GM23338 (cell line): ENCODE results near the gene ERAP2. TPM values are rescaled to one million over a fixed set of nuclear protein-coding genes. Genes with fewer than 3 reads are reported as not detected.

Experiments
- ATAC-seq: fragments of 200-7000 bp; cut with Tn5 transposase; 3 replicates; pipeline ENCODE4 v1.9.1; 2020
- DNase-seq: peaks from one replicate; pipeline ENCODE4 v3.0.0-alpha.2; 2015; ENCODE audit warnings: low spot score
- H2AFZ ChIP-seq: fragments of 200-600 bp; sonication (generic); 2 replicates; pipeline ENCODE4 v1.8.0; 2016; ENCODE audit warnings: antibody characterized with exemption, mild to moderate bottlenecking, moderate library complexity
- H3F3A ChIP-seq: fragments of 200-600 bp; sonication (generic); replicated peaks from 2 replicates; pipeline ENCODE4 v1.8.0; 2017; ENCODE audit warnings: antibody characterized with exemption, mixed run types, low read depth
- H3K27ac ChIP-seq: fragments of 200-600 bp; sonication (generic); 2 replicates; pipeline ENCODE4 v1.6.1; 2016; ENCODE audit warnings: low read depth
- H3K27me3 ChIP-seq: fragments of 200-600 bp; sonication (generic); 2 replicates; pipeline ENCODE4 v1.8.0; 2016; ENCODE audit warnings: mild to moderate bottlenecking, mixed run types, moderate library complexity; ENCODE audit not compliant: insufficient read depth
- H3K36me3 ChIP-seq: fragments of 200-600 bp; sonication (generic); 2 replicates; pipeline ENCODE4 v1.8.0; 2016; ENCODE audit warnings: mild to moderate bottlenecking; ENCODE audit not compliant: insufficient read depth
- H3K4me1 ChIP-seq: fragments of 200-600 bp; sonication (generic); 2 replicates; pipeline ENCODE4 v1.8.0; 2016; ENCODE audit warnings: mild to moderate bottlenecking, moderate library complexity; ENCODE audit not compliant: insufficient read depth
- H3K4me2 ChIP-seq: fragments of 200-600 bp; sonication (generic); 2 replicates; pipeline ENCODE4 v1.7.1; 2017; ENCODE audit warnings: mixed run types
- H3K4me3 ChIP-seq: fragments of 200-600 bp; sonication (generic); 2 replicates; pipeline ENCODE4 v1.6.1; 2016; ENCODE audit warnings: mixed run types
- H3K79me2 ChIP-seq: fragments of 200-600 bp; sonication (generic); replicated peaks from 2 replicates; pipeline ENCODE4 v1.8.0; 2017; ENCODE audit warnings: mild to moderate bottlenecking; ENCODE audit not compliant: insufficient read depth
- H3K9me2 ChIP-seq: fragments of 200-600 bp; sonication (generic); 2 replicates; pipeline ENCODE4 v1.8.0; 2017; ENCODE audit not compliant: insufficient read depth
- H4K20me1 ChIP-seq: fragments of 200-600 bp; sonication (generic); replicated peaks from 2 replicates; pipeline ENCODE4 v1.8.0; 2017; ENCODE audit warnings: mild to moderate bottlenecking; ENCODE audit not compliant: insufficient read depth
- H3K27ac Mint-ChIP-seq: 2 replicates; pipeline ENCODE4 v1.8.0; 2020; ENCODE audit warnings: inconsistent platforms, mild to moderate bottlenecking, moderate library complexity, mixed read lengths
- H3K27me3 Mint-ChIP-seq: 3 replicates; pipeline ENCODE4 v1.8.0; 2022; ENCODE audit warnings: low read depth, mild to moderate bottlenecking, moderate library complexity, mixed read lengths, inconsistent platforms; ENCODE audit not compliant: insufficient read depth, poor library complexity
- H3K36me3 Mint-ChIP-seq: 3 replicates; pipeline ENCODE4 v1.8.0; 2021; ENCODE audit warnings: low read depth, mild to moderate bottlenecking, inconsistent platforms, moderate library complexity, mixed read lengths
- H3K4me1 Mint-ChIP-seq: 3 replicates; pipeline ENCODE4 v1.8.0; 2020; ENCODE audit warnings: mild to moderate bottlenecking, inconsistent platforms, mixed read lengths
- H3K4me3 Mint-ChIP-seq: 3 replicates; pipeline ENCODE4 v1.8.0; 2021; ENCODE audit warnings: moderate library complexity, mild to moderate bottlenecking, inconsistent platforms, mixed read lengths
- H3K9me3 Mint-ChIP-seq: 3 replicates; pipeline ENCODE4 v1.8.0; 2020; ENCODE audit warnings: moderate library complexity, mild to moderate bottlenecking, inconsistent platforms, mixed read lengths
- CREB1 ChIP-seq: fragments of 250-450 bp; sonication (Bioruptor Pico); IDR thresholded peaks from 2 replicates; pipeline ENCODE4 v1.5.0; 2020; ENCODE audit warnings: low read depth, mild to moderate bottlenecking, moderate library complexity
- CTCF ChIP-seq, 2 experiments: fragments of 200-600 bp in 1 of 2; sonication (generic) in 1 of 2; conservative IDR thresholded peaks; 2 replicates each; pipeline versions ENCODE4 v1.5.1 to v1.6.1; 2016 to 2017; ENCODE audit warnings: antibody characterized with exemption in 2 of 2, low read depth in 2 of 2, mild to moderate bottlenecking in 2 of 2, moderate library complexity in 1 of 2
- ETS1 ChIP-seq: IDR thresholded peaks from 2 replicates; pipeline ENCODE4 v1.6.1; 2016; ENCODE audit warnings: antibody characterized with exemption
- EZH2 ChIP-seq: fragments of 200-600 bp; sonication (generic); IDR thresholded peaks from one replicate; pipeline ENCODE4 v1.8.0; 2017; ENCODE audit warnings: antibody characterized with exemption, mild to moderate bottlenecking, low read depth; ENCODE audit not compliant: unreplicated experiment
- EZH2phosphoT487 ChIP-seq: fragments of 200-600 bp; sonication (generic); IDR thresholded peaks from one replicate; pipeline ENCODE4 v1.8.1; 2018; ENCODE audit warnings: antibody characterized with exemption; ENCODE audit not compliant: unreplicated experiment
- POLR2AphosphoS5 ChIP-seq: IDR thresholded peaks from 2 replicates; pipeline ENCODE4 v1.6.1; 2016; ENCODE audit warnings: antibody characterized with exemption, low read depth
- STAT1 ChIP-seq: IDR thresholded peaks from one replicate; pipeline ENCODE4 v1.6.1; 2016; ENCODE audit warnings: antibody characterized with exemption; ENCODE audit not compliant: unreplicated experiment
- ZNF114 ChIP-seq: fragments of 250-450 bp; sonication (Bioruptor Pico); IDR thresholded peaks from 2 replicates; pipeline ENCODE4 v1.5.0; 2020; ENCODE audit warnings: mild to moderate bottlenecking, moderate library complexity
- ZNF462 ChIP-seq: fragments of 250-450 bp; sonication (Bioruptor Pico); IDR thresholded peaks from 2 replicates; pipeline ENCODE4 v1.5.0; 2020; ENCODE audit warnings: mild to moderate bottlenecking, moderate library complexity
- polyA plus RNA-seq: library from polyadenylated mRNA; unstranded; fragments of >200 nt; fragmentation: Nextera tagmentation; extraction: Ambion mirVana; gene quantifications from 2 replicates; pipeline ENCODE4 v1.2.1, GENCODE V29; 2016
- total RNA-seq: library from RNA; depleted of rRNA; stranded (reverse); fragments of >200 nt; shearing (Covaris generic); gene quantifications from 2 replicates; pipeline ENCODE4 v1.2.3, GENCODE V29; 2014

The ERAP2 gene
- total and polyA plus RNA-seq, 2 experiments from 2014 or later, result 0.73 TPM; not detected in 1

GRCh38 chr5:96942078-96942477 is 65.8 kb downstream of the ERAP2 start:
- ATAC-seq (no peak), DNase-seq (no peak)
- no peak for TF ChIP-seq ZNF462
- no peak for TF ChIP-seq EZH2
- no peak overlapping the region for H2AFZ ChIP-seq
- no peak overlapping the region for H3K4me2 ChIP-seq
- Mint-ChIP-seq H3K27ac (no peak overlapping the region), H3K4me1 (peaks cover 14% of the 10 kb centered on the region), H3K4me3 (no peak overlapping the region), H3K9me3 (no peaks in the 10 kb centered on the region), H3K36me3 (no peaks in the 10 kb centered on the region), H3K27me3 (peaks cover 2% of the 10 kb centered on the region)
- H3K4me1 ChIP-seq, result peaks cover 18% of the 10 kb centered on the region; the same call in 1 of the 2 replicates
- peaks cover 12% of the 10 kb centered on the region for H3K27me3 ChIP-seq
- H3K79me2 ChIP-seq, result peaks cover 7% of the 10 kb centered on the region
- H3K9me2 ChIP-seq, result 0 out of 2 replicates have a peak, but pooled peaks cover 3% of the 10 kb centered on the region
- no peak overlapping the region for H3K4me3 ChIP-seq
- H3F3A ChIP-seq, result no peaks in the 10 kb centered on the region
- no peaks in the 10 kb centered on the region for H3K36me3 ChIP-seq
- no peaks in the 10 kb centered on the region for H4K20me1 ChIP-seq
- H3K27ac ChIP-seq, result no peak overlapping the region

GRCh38 chr5:96942911-96943310 is 66.6 kb downstream of the ERAP2 start:
- Mint-ChIP-seq H3K4me3 (no peak overlapping the region), H3K27ac (no peak overlapping the region), H3K4me1 (peaks cover 12% of the 10 kb centered on the region), H3K36me3 (no peaks in the 10 kb centered on the region), H3K9me3 (no peaks in the 10 kb centered on the region), H3K27me3 (no peaks in the 10 kb centered on the region)
- Histone ChIP-seq H4K20me1 (no peaks in the 10 kb centered on the region), H3K4me2 (no peak overlapping the region), H3F3A (no peaks in the 10 kb centered on the region), H3K9me2 (0 out of 2 replicates have a peak, but pooled peaks cover 3% of the 10 kb centered on the region), H3K4me1 (peaks cover 13% of the 10 kb centered on the region; the same call in 1 of the 2 replicates), H3K27me3 (peaks cover 4% of the 10 kb centered on the region), H3K36me3 (no peaks in the 10 kb centered on the region), H3K79me2 (peaks cover 7% of the 10 kb centered on the region), H3K27ac (no peak overlapping the region), H2AFZ (no peak overlapping the region), H3K4me3 (no peak overlapping the region)
- TF ChIP-seq CTCF (conservative IDR thresholded peaks at IDR 0.05; ENCODE audit: low read depth in 2 of 2) (no peak), ZNF114 (no peak), ETS1 (no peak), STAT1 (no peak), POLR2AphosphoS5 (no peak), CREB1 (CRISPR knock-in tag) (no peak), EZH2phosphoT487 (no peak)
- ATAC-seq (no peak), DNase-seq (no peak)
